ENCODE results near the gene STX1B.
A peak's percentile ranks its signal among the peaks of the same experiment; 100 is the strongest.

STX1B gene

DNA sequence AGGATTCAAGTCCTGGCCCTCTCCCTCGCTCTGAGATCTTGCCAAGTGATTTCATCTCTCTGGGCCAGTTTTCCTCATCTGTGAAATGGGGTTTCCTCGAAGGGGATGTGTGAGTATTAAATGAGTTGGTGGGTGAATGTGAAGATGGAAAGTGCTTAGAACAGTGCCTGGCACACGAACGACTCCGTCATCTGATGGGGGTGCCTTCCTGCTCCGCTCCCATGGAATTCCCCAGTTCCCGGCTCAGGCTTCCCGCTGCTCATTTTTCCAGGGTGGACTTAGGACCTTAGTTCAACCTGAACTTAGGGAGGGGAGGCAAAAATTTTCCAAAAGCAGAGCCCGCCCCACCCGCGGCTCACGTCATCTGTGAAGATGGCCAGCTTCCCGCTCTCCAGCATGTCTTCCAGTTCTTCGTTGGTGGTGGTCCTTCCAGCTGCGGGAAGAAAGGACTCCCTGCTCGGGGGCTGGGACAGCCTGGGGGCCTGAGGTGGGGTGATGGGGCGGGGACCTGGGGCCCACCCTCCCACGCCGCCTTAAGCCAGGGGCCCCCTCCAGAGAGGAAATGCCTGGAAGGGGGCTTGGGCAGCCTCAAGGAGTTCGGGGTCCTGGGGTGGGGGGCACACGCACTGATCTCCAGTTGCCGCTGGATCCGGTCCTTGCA lies 14.0 kb downstream of the STX1B start:
- DNase-seq (ENCODE audit: low read depth, low spot score): no peak

DNA sequence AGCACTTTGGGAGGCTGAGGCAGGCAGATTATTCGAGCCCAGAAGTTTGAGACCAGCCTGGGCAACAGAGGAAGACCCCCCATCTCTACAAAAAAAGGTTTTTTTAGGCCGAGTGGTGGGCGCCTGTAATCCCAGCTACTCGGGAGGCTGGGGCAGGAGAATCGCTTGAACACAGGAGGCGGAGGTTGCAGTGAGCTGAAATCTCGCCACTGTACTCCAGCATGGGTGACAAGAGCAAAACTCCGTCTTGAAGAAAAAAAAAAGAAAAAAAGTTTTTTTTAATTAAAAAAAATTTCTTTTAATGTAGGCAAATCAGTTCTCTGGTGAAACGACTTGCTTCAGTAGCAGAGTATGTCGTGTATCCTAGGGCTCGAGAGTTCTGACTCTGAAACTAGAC lies 14.5 kb downstream of the STX1B start:
- no peak for DNase-seq (ENCODE audit: low read depth, low spot score)

DNA sequence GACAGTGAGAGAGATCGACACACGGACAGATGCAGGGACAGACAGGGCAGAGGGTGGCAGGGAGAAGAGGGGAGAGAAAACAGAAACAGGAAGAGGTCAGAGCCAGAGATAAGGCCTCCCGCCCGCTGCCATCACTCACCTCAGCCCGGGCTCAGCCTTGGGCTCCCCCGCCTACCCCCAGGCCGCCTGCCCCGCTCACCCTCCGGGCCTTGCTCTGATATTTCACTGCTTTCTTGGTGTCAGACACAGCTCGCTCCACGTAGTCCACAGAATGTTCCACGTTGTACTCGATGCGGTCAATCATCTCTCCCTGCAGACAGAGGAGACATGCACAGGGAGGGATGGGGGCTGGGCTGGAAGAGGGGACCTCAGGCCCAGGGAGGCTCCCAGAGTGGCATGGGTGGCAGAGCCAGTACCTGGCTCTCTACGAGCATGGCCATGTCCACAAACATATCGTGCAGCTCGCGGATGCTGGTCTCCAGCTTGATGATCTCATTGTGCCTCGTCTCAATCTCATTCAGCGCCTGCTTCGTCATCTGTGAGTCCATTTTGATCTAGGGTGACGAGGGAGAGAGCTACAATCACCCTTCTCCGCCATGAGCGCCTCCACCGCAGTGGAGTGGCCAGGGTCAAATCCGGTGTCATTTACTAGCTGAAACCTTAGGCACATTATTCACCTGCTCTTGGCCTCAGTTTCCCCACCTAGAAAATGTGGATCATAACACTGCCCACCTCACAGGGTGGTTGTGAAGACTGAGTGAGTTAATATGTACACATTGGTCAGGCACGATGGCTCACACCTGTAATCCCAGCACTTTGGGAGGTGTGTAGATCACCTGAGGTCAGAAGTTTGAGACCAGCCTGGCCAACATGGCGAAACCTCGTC lies 17.3 kb downstream of the STX1B start:
- DNase-seq (ENCODE audit: low read depth, low spot score): no peak

DNA sequence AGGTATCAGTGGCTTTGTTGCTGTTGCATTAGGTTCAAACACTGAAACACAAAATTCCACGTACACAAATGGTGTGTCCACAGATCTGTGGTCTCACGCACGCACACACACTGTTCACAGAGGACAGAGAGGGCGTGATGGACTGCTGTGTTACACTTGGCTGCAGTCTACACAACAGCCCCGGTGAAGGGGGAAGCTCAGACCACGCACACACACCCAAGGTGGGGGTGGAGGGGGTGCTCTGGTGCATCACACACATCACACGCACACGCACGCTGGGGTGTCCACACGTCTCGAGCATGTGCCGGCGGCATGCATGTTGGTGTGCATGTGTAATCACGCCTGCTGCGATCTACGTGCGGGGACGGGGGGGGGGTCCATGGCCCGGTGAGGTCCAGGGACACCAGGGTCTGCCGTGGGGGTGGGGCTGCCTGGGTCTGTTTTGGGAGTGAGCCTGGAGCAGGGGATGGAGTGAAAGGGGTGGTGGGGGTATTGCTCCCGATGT lies 18.1 kb downstream of the STX1B start:
- DNase-seq (ENCODE audit: low read depth, low spot score): no peak

DNA sequence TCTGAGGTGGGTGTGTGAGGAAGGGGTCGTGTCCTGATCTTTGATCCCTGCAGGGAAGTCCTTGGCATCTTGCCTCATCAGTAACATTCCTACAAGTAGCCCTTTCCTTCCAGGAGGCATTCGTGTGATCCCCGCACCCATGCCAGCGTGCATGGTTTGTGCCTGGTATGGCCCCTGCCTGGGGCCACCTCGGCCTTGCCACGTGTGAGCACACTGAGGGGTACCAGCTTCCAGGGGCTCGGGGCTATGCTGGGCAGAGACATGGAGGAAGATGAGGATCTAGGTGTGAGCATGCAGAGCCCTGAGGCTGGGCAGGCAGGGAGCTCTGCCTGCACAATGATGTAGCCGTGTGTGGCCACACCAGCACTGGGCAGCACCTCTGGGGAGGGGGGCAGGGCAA lies 19.4 kb downstream of the STX1B start:
- no peak for DNase-seq (ENCODE audit: low read depth, low spot score)

DNA sequence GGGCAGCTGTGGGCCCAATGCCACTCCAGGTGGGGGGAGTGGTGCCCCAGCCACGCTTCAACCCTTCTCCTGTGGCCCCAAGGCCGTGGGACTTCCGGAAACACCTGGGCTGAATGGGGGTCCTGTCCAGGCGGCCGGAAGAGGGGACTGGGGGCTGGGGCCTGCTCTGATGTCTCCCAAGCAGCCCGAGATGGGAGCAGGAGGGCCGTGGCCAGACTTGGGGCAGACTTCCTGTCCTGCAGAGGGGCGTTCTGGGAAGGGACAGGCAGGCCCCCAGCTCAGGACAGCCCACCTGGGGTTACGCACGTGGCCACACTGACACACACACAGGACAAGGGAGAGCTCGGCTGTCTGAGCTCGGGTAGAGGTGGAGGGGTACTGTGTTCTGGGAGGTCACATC lies 20.3 kb downstream of the STX1B start:
- no peak for DNase-seq (ENCODE audit: low read depth, low spot score)

DNA sequence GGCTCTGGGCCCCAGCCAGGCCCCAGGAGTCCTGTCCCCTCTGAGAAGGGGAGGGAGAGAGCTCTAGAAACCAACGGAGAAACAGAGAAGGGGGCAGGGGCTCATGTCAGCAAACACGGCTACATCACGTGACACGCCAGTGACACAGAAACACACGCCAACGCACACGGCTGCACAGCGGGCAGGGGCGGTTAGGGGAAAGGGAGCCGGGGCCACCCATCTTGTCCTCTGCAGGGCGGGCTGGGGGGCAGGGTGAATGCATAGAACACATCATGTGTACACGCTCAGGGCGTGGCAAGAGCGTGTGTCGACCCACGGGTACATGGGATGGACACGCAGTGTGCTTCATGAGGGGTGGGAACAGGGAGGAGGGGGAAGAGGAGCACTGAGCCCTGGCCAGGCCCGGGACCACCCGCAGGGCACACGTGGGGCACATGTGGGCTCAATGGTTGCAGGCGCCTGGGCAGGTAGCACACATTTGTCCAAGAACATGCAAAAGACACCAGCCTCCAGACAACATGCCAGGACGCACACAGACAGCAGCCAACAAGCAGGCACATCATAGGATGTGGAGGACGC lies 20.9 kb downstream of the STX1B start:
- no peak for DNase-seq (ENCODE audit: low read depth, low spot score)

DNA sequence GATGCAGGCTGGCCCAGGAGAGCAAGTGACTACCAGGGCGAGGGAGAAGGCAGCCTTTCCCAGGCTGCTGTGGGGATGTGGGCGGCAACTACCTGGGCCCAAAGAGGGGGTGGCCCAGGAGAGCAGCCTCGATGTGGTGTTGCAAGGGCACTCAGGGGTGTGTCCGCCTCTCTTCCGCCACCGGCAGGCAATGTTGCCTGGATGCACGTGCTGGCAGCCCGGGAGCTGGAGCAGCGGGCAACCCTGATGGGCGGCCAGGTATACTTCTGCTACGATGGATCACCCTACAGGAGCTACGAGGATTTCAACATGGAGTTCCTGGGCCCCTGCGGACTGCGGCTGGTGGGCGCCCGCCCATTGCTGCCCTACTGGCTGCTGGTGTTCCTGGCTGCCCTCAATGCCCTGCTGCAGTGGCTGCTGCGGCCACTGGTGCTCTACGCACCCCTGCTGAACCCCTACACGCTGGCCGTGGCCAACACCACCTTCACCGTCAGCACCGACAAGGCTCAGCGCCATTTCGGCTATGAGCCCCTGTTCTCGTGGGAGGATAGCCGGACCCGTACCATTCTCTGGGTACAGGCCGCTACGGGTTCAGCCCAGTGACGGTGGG lies 22.8 kb downstream of the STX1B start:
- DNase-seq (ENCODE audit: low read depth, low spot score): no peak

DNA sequence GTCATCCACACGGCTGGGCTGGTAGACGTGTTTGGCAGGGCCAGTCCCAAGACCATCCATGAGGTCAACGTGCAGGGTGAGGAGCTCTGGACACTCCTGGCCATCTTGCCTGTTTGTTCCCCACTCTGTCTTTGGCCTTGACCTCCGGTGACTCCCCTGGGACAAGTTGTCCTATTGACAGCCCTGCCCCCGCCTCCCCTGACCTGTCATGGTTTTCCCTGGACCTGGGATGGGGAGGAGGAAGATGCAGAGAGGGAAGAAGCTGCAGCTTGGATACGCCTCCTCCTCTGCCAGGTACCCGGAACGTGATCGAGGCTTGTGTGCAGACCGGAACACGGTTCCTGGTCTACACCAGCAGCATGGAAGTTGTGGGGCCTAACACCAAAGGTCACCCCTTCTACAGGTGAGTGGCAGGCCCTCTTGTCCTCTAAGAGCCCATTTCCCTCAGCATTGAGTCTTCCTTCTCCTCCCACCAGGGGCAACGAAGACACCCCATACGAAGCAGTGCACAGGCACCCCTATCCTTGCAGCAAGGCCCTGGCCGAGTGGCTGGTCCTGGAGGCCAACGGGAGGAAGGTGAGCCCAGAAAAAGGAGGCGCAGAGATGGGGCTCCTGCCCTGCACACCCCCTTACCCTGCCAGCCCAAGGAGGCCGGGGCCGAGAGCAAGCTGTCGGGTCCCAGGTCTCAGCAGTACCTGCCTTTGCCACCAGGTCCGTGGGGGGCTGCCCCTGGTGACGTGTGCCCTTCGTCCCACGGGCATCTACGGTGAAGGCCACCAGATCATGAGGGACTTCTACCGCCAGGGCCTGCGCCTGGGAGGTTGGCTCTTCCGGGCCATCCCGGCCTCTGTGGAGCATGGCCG lies 24.1 kb downstream of the STX1B start:
- DNase-seq (ENCODE audit: low read depth, low spot score): no peak

DNA sequence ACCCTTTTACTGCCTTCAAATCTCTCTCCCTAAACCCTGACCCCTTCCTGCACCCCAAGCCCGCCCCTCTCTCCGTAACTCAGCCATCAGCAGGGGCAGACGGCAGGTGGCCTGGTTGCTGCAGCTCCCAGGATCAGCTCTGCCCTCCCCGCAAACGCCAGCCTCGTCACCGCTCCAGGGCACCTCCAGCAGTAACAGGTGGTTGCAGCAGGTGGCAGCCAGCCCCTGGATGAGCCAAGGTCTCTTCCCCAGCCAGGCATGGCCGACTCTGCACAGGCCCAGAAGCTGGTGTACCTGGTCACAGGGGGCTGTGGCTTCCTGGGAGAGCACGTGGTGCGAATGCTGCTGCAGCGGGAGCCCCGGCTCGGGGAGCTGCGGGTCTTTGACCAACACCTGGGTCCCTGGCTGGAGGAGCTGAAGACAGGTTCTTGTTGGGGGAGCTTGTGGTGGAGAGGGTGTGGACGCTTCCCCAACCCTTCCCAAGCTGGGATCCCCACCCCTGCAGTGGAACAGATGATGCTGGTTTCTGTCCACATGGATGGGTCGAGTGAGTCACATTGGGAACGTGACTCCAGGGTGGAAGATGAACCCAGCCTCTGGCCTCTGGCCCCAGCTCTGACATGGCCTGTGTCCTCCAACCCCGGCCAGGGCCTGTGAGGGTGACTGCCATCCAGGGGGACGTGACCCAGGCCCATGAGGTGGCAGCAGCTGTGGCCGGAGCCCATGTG lies 24.9 kb downstream of the STX1B start:
- no peak for DNase-seq (ENCODE audit: low read depth, low spot score)

DNA sequence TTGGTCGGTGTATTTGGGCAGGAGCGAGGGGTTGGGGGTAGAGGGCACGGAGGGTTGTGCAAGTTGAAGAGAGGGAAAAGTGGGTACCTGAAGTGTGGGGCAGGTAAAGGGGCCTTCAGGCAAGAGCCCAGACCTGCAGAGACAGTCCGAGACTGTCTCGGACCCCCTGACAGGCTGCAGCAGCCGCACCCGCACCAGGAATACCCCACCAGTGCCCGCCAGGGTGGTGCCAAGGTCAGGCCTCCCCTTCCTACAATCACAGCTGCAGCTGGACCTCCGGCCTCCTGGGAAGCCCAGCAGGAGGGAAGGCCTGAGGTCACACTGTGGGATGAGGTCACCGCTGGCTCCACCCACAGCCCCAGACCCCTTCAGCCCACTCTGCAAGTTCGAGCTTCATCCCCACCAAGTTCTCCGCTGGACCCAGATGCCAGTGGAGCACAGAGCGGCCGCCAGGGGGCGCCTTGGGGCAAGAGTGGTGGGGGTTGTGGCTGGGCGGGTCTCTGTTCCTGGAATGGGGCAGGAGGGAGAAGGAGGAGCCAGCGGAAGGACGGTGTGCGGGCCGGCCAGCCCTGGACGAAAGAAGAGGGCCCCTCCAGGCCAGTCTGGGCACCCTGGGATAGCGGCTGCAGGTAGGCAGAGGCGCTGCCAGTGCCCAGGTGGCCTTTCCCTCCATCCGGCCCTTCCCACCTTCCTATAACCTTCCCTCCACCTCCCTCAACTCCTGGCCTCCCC lies 25.6 kb downstream of the STX1B start, which contains the start of gene HSD3B7:
Gene HSD3B7 (plus strand): TSS at position 539 of the 732 bp plus-strand sequence. CDS start 452 bp downstream, outside the sequence.
- DNase-seq (ENCODE audit: low read depth, low spot score): peak; percentile 54

DNA sequence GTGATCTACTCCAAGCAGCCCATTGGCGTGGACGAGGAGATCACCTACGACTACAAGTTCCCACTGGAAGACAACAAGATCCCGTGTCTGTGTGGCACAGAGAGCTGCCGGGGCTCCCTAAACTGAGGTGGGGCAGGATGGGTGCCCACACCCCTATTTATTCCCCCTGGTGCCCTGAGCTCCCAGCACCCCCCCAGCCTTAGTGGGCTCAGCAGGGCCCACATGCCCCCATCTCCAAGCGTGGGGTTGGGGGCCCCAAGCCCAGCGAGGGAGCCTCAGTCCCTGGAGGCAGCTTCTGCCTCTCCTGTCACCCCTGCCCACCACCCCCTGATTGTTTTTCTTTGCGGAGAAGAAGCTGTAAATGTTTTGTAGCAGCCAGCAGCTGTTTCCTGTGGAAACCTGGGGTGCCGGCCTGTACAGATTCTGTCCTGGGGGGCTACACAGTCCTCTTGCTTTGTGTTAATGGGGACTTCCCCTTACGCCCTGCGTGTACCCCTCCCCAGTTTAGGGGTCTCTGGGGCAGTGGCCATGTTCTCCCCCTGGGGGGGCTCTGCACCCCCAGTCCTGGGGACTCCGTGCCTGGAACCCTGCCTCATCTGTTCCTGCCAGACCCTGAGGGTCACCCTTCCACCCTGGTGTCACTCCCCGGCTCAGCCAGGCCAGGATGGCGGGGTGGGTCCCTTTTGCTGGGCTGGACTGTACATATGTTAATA lies 26.4 kb downstream of the STX1B start:
- no peak for DNase-seq (ENCODE audit: low read depth, low spot score)

DNA sequence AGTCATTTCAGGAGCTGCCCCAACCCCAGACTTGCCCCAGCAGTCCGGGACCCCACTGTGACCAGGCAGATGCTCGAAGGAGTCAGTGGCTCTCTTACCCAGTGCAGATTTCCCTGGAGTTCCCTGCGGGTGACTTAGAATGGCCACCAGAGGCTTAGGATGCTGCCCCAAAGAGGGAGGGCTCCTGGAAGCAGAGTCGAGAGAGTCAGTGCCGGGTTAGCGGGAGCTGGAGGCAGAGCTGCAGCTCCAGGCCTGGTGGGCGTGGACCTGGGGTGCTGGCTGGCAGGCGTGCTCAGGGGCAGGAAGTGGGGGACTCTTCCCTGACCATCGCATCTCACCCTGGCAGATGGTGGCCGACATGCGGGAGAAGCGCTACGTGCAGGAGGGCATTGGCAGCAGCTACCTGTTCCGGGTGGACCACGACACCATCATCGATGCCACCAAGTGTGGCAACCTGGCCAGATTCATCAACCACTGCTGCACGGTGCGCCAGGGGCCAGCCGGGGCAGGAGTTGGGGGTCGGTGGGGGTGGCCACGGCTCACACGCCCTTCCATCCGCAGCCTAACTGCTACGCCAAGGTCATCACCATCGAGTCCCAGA lies 27.0 kb downstream of the STX1B start:
- no peak for DNase-seq (ENCODE audit: low read depth, low spot score)

DNA sequence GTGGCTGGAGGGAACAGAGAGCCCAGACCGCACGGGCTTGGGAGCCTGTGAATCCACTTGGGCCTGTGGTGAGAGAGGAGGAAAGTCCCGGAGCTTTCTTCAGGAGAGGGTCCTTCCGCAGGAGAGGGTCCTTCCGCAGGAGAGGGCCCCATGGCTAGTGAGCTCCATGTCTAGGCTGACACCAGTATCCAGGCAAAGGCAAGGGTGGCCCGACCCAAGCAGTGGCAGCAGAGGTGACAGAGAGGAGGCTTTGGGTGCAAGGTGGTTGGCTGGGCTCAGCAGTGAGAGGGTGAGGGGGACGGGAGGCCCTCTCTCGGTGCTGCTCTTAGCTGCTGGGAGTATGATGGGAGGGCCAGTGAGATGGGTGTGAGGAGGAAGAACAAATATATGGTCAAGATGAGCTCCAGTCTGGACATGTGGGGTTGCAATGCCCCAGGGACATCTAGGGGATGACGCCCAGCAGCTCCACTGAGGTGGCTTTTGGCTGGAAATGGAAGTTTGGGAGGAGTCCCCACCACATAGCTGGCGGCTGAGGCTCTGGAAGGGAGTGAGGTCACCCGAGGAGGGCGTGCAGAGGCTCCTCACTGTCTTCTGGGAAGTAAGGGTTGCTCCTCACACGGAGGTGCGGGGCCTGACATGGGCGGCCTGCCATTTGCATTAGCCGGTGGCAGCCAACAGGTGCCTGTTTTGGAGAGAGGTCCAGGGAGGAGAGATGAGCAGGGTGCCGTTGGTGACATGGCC lies 27.7 kb downstream of the STX1B start:
- no peak for DNase-seq (ENCODE audit: low read depth, low spot score)

DNA sequence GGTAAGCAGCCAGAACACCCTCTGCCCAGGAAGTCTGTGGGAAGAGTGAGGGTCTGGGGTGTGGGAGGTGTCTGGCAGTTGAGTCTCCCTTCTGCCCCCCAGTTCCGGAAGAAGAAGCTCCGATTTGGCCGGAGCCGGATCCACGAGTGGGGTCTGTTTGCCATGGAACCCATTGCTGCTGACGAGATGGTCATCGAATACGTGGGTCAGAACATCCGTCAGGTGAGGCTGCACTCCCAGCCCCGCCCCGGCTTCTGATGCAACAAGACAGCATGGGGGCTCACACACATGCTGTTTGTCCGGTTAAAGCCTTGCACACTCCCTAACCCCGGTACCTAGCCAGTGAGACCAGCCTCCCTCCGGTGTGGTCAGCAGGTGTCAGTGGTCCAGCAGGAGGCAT lies 29.5 kb downstream of the STX1B start:
- DNase-seq (ENCODE audit: low read depth, low spot score): no peak

DNA sequence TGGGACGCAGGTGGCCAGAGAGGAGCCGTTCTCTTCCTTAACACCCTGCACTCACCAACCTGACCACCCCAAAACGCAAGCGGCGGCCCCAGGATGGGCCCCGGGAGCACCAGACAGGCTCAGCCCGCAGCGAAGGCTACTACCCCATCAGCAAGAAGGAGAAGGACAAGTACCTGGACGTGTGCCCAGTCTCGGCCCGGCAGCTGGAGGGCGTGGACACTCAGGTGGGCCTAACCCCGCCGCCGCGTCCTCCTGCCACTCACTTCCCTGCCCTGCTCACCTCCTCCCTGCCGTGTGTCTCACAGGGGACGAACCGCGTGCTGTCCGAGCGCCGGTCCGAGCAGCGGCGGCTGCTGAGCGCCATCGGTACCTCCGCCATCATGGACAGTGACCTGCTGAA lies 30.0 kb downstream of the STX1B start:
- DNase-seq (ENCODE audit: low read depth, low spot score): no peak

DNA sequence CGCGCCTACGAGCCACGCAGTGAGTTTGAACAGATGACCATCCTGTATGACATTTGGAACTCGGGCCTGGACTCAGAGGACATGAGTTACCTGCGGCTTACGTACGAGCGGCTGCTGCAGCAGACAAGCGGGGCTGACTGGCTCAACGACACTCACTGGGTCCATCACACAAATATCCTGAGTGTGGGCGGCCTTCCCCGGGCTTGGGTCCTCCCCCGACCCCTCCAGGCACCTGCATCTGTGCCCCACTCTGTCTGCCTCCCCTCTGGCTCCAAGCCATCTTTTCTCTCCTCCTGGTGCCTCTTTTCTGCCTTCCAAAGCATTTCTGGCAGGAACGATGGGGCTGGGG lies 30.4 kb downstream of the STX1B start:
- no peak for DNase-seq (ENCODE audit: low read depth, low spot score)

Measured in brain pericyte (primary cell).